Smooth muscle cell (in vitro differentiated cells): ENCODE measurements around the gene PHRF1. TPM values are rescaled to one million over a fixed set of nuclear protein-coding genes. Genes with fewer than 3 reads are reported as not detected.
A peak's percentile ranks its signal among the peaks of the same experiment; 100 is the strongest.

Experiments
- DNase-seq: peaks from one replicate; lab custom pipeline; 2025; ENCODE audit not compliant: unreplicated experiment; lab: John Stamatoyannopoulos, UW
- H2AFZ ChIP-seq: fragments of 200-600 bp; sonication (generic); 2 replicates; pipeline ENCODE4 v1.6.0; 2016; ENCODE audit warnings: antibody characterized with exemption, low read depth, mild to moderate bottlenecking
- H3F3A ChIP-seq: fragments of 200-600 bp; sonication (generic); 2 replicates; pipeline ENCODE4 v1.6.0; 2017; ENCODE audit warnings: antibody characterized with exemption, low read depth
- H3K27ac ChIP-seq: fragments of 200-600 bp; sonication (generic); 2 replicates; pipeline ENCODE4 v1.5.1; 2016; ENCODE audit warnings: low read depth, mild to moderate bottlenecking
- H3K27me3 ChIP-seq: fragments of 200-600 bp; sonication (generic); 2 replicates; pipeline ENCODE4 v1.6.1; 2016; ENCODE audit warnings: low read depth, mild to moderate bottlenecking
- H3K36me3 ChIP-seq: fragments of 200-600 bp; sonication (generic); 2 replicates; pipeline ENCODE4 v1.5.1; 2016; ENCODE audit warnings: low read depth
- H3K4me1 ChIP-seq: fragments of 200-600 bp; sonication (generic); 2 replicates; pipeline ENCODE4 v1.5.1; 2016; ENCODE audit warnings: low read depth
- H3K4me2 ChIP-seq: fragments of 200-600 bp; sonication (generic); 2 replicates; pipeline ENCODE4 v1.6.0; 2016; ENCODE audit warnings: mild to moderate bottlenecking
- H3K4me3 ChIP-seq: fragments of 200-600 bp; sonication (generic); 2 replicates; pipeline ENCODE4 v1.5.1; 2016; ENCODE audit warnings: mild to moderate bottlenecking
- H3K79me2 ChIP-seq: fragments of 200-600 bp; sonication (generic); 2 replicates; pipeline ENCODE4 v1.6.0; 2016; ENCODE audit warnings: low read depth, mild to moderate bottlenecking
- H3K9ac ChIP-seq: fragments of 200-600 bp; sonication (generic); 2 replicates; pipeline ENCODE4 v1.6.0; 2016; ENCODE audit warnings: low read depth
- H3K9me3 ChIP-seq: fragments of 200-600 bp; sonication (generic); replicated peaks from 2 replicates; pipeline ENCODE4 v1.5.1; 2016; ENCODE audit warnings: low read depth
- H4K20me1 ChIP-seq: fragments of 200-600 bp; sonication (generic); 2 replicates; pipeline ENCODE4 v1.6.0; 2016; ENCODE audit warnings: low read depth
- WGBS: methylation state at CpG from one replicate; pipeline ENCODE4 v1.1.7; 2016; ENCODE audit warnings: low lambda C conversion rate; 5-methylcytosine and 5-hydroxymethylcytosine counted together
- polyA plus RNA-seq: library from polyadenylated mRNA; unstranded; fragments of >200 nt; fragmentation: Nextera tagmentation; extraction: Ambion mirVana; gene quantifications from 2 replicates; pipeline ENCODE4 v1.2.1, GENCODE V29; 2016
- total RNA-seq: library from RNA; depleted of rRNA; stranded (reverse); fragments of >200 nt; gene quantifications from 2 replicates; pipeline ENCODE4 v1.2.3, GENCODE V29; 2014
- TF ChIP-seq, protein P1 (sequence below): fragments of 200-600 bp; sonication (generic); IDR thresholded peaks from 2 replicates; pipeline ENCODE4 v1.5.1; 2017; ENCODE audit warnings: borderline replicate concordance, mild to moderate bottlenecking, antibody characterized with exemption; ENCODE audit not compliant: insufficient read depth, poor library complexity, severe bottlenecking

Gene PHRF1, protein sequence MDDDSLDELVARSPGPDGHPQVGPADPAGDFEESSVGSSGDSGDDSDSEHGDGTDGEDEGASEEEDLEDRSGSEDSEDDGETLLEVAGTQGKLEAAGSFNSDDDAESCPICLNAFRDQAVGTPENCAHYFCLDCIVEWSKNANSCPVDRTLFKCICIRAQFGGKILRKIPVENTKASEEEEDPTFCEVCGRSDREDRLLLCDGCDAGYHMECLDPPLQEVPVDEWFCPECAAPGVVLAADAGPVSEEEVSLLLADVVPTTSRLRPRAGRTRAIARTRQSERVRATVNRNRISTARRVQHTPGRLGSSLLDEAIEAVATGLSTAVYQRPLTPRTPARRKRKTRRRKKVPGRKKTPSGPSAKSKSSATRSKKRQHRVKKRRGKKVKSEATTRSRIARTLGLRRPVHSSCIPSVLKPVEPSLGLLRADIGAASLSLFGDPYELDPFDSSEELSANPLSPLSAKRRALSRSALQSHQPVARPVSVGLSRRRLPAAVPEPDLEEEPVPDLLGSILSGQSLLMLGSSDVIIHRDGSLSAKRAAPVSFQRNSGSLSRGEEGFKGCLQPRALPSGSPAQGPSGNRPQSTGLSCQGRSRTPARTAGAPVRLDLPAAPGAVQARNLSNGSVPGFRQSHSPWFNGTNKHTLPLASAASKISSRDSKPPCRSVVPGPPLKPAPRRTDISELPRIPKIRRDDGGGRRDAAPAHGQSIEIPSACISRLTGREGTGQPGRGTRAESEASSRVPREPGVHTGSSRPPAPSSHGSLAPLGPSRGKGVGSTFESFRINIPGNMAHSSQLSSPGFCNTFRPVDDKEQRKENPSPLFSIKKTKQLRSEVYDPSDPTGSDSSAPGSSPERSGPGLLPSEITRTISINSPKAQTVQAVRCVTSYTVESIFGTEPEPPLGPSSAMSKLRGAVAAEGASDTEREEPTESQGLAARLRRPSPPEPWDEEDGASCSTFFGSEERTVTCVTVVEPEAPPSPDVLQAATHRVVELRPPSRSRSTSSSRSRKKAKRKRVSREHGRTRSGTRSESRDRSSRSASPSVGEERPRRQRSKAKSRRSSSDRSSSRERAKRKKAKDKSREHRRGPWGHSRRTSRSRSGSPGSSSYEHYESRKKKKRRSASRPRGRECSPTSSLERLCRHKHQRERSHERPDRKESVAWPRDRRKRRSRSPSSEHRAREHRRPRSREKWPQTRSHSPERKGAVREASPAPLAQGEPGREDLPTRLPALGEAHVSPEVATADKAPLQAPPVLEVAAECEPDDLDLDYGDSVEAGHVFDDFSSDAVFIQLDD (N-terminal part only)
- total RNA-seq (11.6 and 13.7 TPM in 2 replicates), polyA plus RNA-seq (20.2 and 20.9 TPM in 2 replicates)

DNA sequence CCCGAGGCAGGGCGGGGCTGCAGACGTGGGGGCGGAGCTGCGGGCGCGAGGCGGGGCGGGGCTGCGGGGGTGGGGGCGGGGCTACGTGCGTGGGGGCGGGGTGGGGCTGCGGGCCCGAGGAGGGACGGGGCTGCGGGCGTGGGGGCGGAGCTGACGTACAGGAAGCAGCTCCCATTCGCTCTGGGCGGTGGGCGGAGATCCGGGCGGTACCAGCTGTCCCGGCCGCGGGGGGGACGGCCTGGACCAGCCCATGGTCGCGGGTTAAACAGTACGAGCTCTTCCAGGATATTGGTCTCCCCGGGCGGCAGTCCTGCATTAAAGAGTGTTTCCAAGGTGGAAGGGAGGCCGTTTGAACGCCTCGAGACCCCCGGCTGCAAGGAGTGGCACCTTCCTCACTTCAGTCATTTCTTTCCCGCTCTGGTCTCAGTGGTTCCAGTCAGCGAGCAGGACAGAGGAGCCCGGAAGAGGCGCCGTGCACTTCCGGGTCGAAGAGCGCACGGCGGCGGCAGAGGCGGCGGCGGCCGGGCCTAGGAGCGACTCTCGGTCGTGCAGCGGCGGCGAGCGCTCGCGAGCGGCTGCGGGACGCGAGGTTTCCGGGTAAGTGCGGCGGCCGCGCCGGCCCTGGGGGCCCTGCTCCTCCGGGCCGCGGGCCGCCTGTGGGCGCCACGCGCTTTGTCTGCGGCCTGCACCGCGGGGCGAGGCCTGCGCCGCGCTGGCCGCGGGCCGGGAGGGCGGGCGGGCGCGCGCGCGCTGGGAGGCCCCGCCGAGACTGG, at the start of gene PHRF1:
Gene PHRF1, plus strand, starts transcription at position 475 of the 773 bp plus-strand sequence. CDS start 5,043 bp downstream, outside the sequence.
- Histone ChIP-seq H3K27me3 (no peaks in the 10 kb centered on the region), H3K4me2 (peak within 1 kb of the TSS; percentile 99), H3K36me3 (no peaks in the 10 kb centered on the region), H3K4me3 (peak within 1 kb of the TSS; percentile 97), H3K4me1 (peaks cover 23% of the 10 kb centered on the region), H3F3A (peaks cover 3% of the 10 kb centered on the region), H4K20me1 (peaks cover 44% of the 10 kb centered on the region), H3K9ac (peak within 1 kb of the TSS; percentile 98), H3K27ac (peak within 1 kb of the TSS; percentile 96), H3K9me3 (no peaks in the 10 kb centered on the region), H2AFZ (peak within 1 kb of the TSS; percentile 92), H3K79me2 (peaks cover 45% of the 10 kb centered on the region)
- WGBS, result 1% methylated on average over 55 of the region's 99 CpGs
- DNase-seq, result peak; percentile 92
- TF ChIP-seq, protein P1, sequence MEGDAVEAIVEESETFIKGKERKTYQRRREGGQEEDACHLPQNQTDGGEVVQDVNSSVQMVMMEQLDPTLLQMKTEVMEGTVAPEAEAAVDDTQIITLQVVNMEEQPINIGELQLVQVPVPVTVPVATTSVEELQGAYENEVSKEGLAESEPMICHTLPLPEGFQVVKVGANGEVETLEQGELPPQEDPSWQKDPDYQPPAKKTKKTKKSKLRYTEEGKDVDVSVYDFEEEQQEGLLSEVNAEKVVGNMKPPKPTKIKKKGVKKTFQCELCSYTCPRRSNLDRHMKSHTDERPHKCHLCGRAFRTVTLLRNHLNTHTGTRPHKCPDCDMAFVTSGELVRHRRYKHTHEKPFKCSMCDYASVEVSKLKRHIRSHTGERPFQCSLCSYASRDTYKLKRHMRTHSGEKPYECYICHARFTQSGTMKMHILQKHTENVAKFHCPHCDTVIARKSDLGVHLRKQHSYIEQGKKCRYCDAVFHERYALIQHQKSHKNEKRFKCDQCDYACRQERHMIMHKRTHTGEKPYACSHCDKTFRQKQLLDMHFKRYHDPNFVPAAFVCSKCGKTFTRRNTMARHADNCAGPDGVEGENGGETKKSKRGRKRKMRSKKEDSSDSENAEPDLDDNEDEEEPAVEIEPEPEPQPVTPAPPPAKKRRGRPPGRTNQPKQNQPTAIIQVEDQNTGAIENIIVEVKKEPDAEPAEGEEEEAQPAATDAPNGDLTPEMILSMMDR, result no peak

- H3K27ac ChIP-seq, result no peak overlapping the region
- H4K20me1 ChIP-seq, result peaks cover 22% of the 10 kb centered on the region
- no peak overlapping the region for H3K4me3 ChIP-seq
- H3K9ac ChIP-seq, result no peak overlapping the region
- TF ChIP-seq, protein P1, result no peak
- no peaks in the 10 kb centered on the region for H3K36me3 ChIP-seq
- H3K9me3 ChIP-seq, result no peaks in the 10 kb centered on the region
- no peaks in the 10 kb centered on the region for H3K4me1 ChIP-seq
- no peaks in the 10 kb centered on the region for H3K27me3 ChIP-seq
- DNase-seq, result no peak
- no peaks in the 10 kb centered on the region for H3K79me2 ChIP-seq
- H3K4me2 ChIP-seq, result no peak overlapping the region
- H3F3A ChIP-seq, result no peaks in the 10 kb centered on the region
- 86% methylated on average over 30 of the region's 30 CpGs for WGBS
- H2AFZ ChIP-seq, result no peak overlapping the region
Measured at GRCh38 chr11:528166-528814, 48.0 kb upstream of the PHRF1 start.
